GM13977 (cell line): ENCODE measurements around the gene PIN4.
"Not testable (repeated sequence)": the region's sequence is repeated elsewhere in the genome, so short reads cannot be mapped to it uniquely, and the experiment has no call there.

ENCODE experiments used
- DNase-seq: peaks from one replicate; pipeline ENCODE4 v3.0.0; 2012; ENCODE audit warnings: low spot score
- in situ Hi-C: fragments of 300-500 bp; cut with MboI; formaldehyde crosslinking; loops from one replicate; pipeline ENCODE4 v1.12.0; 2022; ENCODE audit warnings: low sequenced_read_pairs, low pct_unique_long_range_greater_than_20kb, mixed read lengths, inconsistent platforms; ENCODE audit not compliant: unreplicated experiment
- TF ChIP-seq, protein P1 (sequence below): IDR thresholded peaks from 2 replicates; pipeline ENCODE4 v1.5.1; 2012; ENCODE audit warnings: mild to moderate bottlenecking, control low read depth; ENCODE audit not compliant: insufficient read depth; ENCODE audit errors: extremely low read depth, missing control alignments

PIN4 gene

GRCh38 chrX:72216973-72217372 is 35.4 kb downstream of the PIN4 start:
- in situ Hi-C loops: no loop called here
- TF ChIP-seq, protein P1, sequence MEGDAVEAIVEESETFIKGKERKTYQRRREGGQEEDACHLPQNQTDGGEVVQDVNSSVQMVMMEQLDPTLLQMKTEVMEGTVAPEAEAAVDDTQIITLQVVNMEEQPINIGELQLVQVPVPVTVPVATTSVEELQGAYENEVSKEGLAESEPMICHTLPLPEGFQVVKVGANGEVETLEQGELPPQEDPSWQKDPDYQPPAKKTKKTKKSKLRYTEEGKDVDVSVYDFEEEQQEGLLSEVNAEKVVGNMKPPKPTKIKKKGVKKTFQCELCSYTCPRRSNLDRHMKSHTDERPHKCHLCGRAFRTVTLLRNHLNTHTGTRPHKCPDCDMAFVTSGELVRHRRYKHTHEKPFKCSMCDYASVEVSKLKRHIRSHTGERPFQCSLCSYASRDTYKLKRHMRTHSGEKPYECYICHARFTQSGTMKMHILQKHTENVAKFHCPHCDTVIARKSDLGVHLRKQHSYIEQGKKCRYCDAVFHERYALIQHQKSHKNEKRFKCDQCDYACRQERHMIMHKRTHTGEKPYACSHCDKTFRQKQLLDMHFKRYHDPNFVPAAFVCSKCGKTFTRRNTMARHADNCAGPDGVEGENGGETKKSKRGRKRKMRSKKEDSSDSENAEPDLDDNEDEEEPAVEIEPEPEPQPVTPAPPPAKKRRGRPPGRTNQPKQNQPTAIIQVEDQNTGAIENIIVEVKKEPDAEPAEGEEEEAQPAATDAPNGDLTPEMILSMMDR: no peak

GRCh38 chrX:72220375-72220774 is 38.8 kb downstream of the PIN4 start:
- in situ Hi-C loops, DNase-seq: not testable (repeated sequence)

More at GRCh38 chrX:72216973-72217372, 35.4 kb downstream of the PIN4 start:
- no peak for DNase-seq

DNA sequence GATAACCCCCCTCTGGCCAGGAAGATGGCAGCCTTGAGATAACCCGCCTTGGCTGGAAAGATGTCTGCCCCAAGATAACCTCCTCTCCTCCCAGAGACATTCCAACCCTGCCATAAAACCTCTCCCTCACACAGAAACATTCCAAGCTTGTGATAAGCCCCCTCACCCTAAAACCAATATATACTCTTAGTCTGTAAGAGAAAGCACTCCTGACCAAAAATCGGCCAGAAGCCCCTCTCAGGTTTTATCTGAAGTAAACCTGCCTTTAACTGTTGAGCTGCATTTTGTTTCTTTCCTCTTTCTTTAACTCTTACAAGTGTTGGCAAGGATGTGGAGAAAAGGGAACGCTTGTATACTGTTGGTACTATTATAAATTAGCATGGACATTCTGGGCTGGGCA is 48.7 kb downstream of the PIN4 start:
- no peak for DNase-seq
- in situ Hi-C loops: no loop called here
- TF ChIP-seq, protein P1: no peak

DNA sequence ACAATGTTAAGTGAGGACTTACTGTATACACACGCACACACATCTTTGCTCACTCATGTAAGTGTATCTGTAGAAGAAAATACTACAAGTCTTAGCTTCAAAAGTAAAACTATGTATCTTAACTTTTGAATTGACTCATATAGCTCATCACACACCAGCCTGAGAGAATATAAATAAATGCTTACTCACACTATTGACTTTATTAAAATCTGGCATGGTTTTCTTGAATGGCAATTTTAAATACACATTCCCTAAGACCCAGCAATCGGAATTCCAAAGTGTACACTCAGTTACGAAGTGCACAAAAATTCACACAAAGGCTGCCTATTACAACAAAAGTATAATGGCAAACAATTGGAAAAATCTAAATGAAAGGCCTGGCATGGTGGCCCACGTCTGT is 55.3 kb downstream of the PIN4 start:
- in situ Hi-C loops: no loop called here
- TF ChIP-seq, protein P1: no peak
- no peak for DNase-seq

- DNase-seq: no peak
- TF ChIP-seq, protein P1: no peak
- in situ Hi-C loops: no loop called here
Observed at GRCh38 chrX:72238183-72238582, 56.6 kb downstream of the PIN4 start.

- peak; percentile 89 for DNase-seq
- TF ChIP-seq, protein P1: no peak
- in situ Hi-C loops: no loop called here
Observed at GRCh38 chrX:72238721-72239475, 57.3 kb downstream of the PIN4 start, which contains the start of gene ERCC6L. ERCC6L (minus strand) TSS chrX:72239027; CDS start chrX:72238911, 116 bp downstream.

GRCh38 chrX:72240976-72241375 is 59.4 kb downstream of the PIN4 start:
- in situ Hi-C loops: no loop called here

More at GRCh38 chrX:72240976-72241375, 59.4 kb downstream of the PIN4 start:
- TF ChIP-seq, protein P1: no peak
- no peak for DNase-seq
